ENCODE results near the gene SSH3. TPM values are rescaled to one million over a fixed set of nuclear protein-coding genes. Genes with fewer than 3 reads are reported as not detected.

The SSH3 gene
- total RNA-seq, 1 donor: 25.0 TPM

DNA sequence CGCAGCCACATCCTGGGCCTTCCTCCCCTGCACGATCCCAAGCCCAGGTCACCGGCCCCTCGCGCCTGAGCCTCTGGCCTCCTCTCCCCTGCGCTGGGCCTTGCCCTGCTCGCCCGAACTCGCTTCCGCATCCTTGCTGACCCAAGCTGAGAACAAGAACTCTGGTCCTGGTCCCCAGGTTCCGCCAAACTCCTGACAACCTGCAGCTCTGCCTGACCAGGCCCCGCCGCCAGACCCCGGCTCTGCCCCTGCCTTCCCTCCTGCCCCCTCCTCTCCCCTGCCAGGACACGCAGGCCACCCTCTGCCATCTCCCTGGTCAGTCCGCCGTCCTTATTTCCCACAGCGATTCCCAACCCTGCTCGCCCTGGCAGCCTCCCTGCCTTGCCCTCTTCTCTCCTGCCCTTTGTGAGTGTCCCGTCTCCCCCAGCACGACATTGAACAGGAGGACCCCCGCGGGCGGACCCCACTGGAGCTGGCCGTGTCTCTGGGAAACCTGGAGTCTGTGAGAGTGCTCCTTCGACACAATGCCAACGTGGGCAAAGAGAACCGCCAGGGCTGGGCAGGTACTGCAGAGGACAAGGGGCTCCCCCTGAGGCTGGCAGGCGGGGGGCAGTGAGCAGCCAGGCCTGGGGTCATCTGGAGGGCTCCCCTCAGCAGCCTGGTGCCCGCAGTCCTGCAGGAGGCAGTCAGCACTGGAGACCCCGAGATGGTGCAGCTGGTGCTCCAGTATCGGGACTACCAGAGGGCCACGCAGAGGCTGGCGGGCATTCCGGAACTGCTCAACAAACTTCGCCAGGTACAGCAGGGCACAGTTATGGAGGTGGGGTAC lies 13.5 kb upstream of the SSH3 start:
- DNase-seq (ENCODE audit: insufficient read length, low spot score, missing footprints): peak; percentile 88
- peaks cover 44% of the 10 kb centered on the region for H3K79me2 ChIP-seq (ENCODE audit: insufficient read depth, low read length)
- no peak for TF ChIP-seq CTCF (IDR thresholded peaks at IDR 0.05; ENCODE audit: extremely low read depth, low read depth, low read length)
- peaks cover 23% of the 10 kb centered on the region for H4K20me1 ChIP-seq (ENCODE audit: insufficient read depth, low read length)
- peak overlapping the region; percentile 29 for H3K27ac ChIP-seq (ENCODE audit: low read depth, low read length)
- H3K4me1 ChIP-seq (ENCODE audit: insufficient read depth, low read length): peaks cover 34% of the 10 kb centered on the region
- H2AFZ ChIP-seq (ENCODE audit: low read length): no peak overlapping the region
- H3K4me2 ChIP-seq (ENCODE audit: insufficient read depth, low read length): peak overlapping the region; percentile 88
- H3K36me3 ChIP-seq (ENCODE audit: insufficient read depth, low read length): peaks cover 58% of the 10 kb centered on the region
- no peaks in the 10 kb centered on the region for H3K9me3 ChIP-seq (ENCODE audit: low read depth, low read length)
- H3K27me3 ChIP-seq (ENCODE audit: insufficient read depth, low read length): no peaks in the 10 kb centered on the region
- peak overlapping the region; percentile 92 for H3K4me3 ChIP-seq (ENCODE audit: insufficient read depth, low read length)

DNA sequence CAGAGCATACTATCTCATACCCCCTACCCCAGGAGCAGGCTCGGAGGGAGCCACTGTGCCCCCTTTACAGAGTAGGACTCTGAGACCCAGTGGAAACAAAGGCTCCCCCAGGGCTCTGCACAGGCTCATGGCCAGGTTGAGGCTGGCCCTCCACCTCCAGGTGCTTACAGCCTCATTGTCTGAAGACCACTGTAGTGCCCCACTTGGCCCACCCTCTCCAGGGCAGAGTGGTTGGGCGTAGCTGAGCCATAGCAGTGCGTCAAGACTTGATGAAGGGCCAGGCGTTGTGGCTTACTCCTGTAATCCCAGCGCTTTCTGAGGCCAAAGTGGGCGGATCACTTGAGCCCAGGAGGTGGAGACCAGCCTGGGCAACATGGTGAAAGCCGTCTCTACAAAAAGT lies 12.5 kb upstream of the SSH3 start:
- peaks cover 23% of the 10 kb centered on the region for H4K20me1 ChIP-seq (ENCODE audit: insufficient read depth, low read length)
- H3K4me2 ChIP-seq (ENCODE audit: insufficient read depth, low read length): peak overlapping the region; percentile 88
- peaks cover 60% of the 10 kb centered on the region for H3K36me3 ChIP-seq (ENCODE audit: insufficient read depth, low read length)
- no peak for TF ChIP-seq CTCF (IDR thresholded peaks at IDR 0.05; ENCODE audit: extremely low read depth, low read depth, low read length)
- H3K27ac ChIP-seq (ENCODE audit: low read depth, low read length): peak overlapping the region; percentile 29
- peak; percentile 88 for DNase-seq (ENCODE audit: insufficient read length, low spot score, missing footprints)
- H3K79me2 ChIP-seq (ENCODE audit: insufficient read depth, low read length): peaks cover 52% of the 10 kb centered on the region
- peak overlapping the region; percentile 92 for H3K4me3 ChIP-seq (ENCODE audit: insufficient read depth, low read length)
- H3K9me3 ChIP-seq (ENCODE audit: low read depth, low read length): no peaks in the 10 kb centered on the region
- H3K4me1 ChIP-seq (ENCODE audit: insufficient read depth, low read length): peaks cover 34% of the 10 kb centered on the region
- H3K27me3 ChIP-seq (ENCODE audit: insufficient read depth, low read length): no peaks in the 10 kb centered on the region
- no peak overlapping the region for H2AFZ ChIP-seq (ENCODE audit: low read length)

GRCh38 chr11:67291481-67292381 lies 11.6 kb upstream of the SSH3 start:
- H3K36me3 ChIP-seq (ENCODE audit: insufficient read depth, low read length): peaks cover 64% of the 10 kb centered on the region
- no peaks in the 10 kb centered on the region for H3K27me3 ChIP-seq (ENCODE audit: insufficient read depth, low read length)
- peak; percentile 64 for DNase-seq (ENCODE audit: insufficient read length, low spot score, missing footprints)
- no peak overlapping the region for H2AFZ ChIP-seq (ENCODE audit: low read length)
- peaks cover 34% of the 10 kb centered on the region for H3K4me1 ChIP-seq (ENCODE audit: insufficient read depth, low read length)
- peaks cover 60% of the 10 kb centered on the region for H3K79me2 ChIP-seq (ENCODE audit: insufficient read depth, low read length)
- no peaks in the 10 kb centered on the region for H3K9me3 ChIP-seq (ENCODE audit: low read depth, low read length)
- peaks cover 23% of the 10 kb centered on the region for H4K20me1 ChIP-seq (ENCODE audit: insufficient read depth, low read length)
- H3K4me3 ChIP-seq (ENCODE audit: insufficient read depth, low read length): no peak overlapping the region
- peak overlapping the region; percentile 33 for H3K27ac ChIP-seq (ENCODE audit: low read depth, low read length)
- TF ChIP-seq CTCF (IDR thresholded peaks at IDR 0.05; ENCODE audit: extremely low read depth, low read depth, low read length): no peak
- peak overlapping the region; percentile 88 for H3K4me2 ChIP-seq (ENCODE audit: insufficient read depth, low read length)
